HG03439 (cell line): Measurements from ENCODE around the gene MTIF3.

ENCODE experiments used
- ATAC-seq: cut with Tn5 transposase; IDR thresholded peaks from one replicate; pipeline ENCODE4 v1.9.1; 2021; ENCODE audit warnings: mild to moderate bottlenecking, moderate library complexity; ENCODE audit not compliant: unreplicated experiment

Gene MTIF3, protein sequence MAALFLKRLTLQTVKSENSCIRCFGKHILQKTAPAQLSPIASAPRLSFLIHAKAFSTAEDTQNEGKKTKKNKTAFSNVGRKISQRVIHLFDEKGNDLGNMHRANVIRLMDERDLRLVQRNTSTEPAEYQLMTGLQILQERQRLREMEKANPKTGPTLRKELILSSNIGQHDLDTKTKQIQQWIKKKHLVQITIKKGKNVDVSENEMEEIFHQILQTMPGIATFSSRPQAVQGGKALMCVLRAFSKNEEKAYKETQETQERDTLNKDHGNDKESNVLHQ

DNA sequence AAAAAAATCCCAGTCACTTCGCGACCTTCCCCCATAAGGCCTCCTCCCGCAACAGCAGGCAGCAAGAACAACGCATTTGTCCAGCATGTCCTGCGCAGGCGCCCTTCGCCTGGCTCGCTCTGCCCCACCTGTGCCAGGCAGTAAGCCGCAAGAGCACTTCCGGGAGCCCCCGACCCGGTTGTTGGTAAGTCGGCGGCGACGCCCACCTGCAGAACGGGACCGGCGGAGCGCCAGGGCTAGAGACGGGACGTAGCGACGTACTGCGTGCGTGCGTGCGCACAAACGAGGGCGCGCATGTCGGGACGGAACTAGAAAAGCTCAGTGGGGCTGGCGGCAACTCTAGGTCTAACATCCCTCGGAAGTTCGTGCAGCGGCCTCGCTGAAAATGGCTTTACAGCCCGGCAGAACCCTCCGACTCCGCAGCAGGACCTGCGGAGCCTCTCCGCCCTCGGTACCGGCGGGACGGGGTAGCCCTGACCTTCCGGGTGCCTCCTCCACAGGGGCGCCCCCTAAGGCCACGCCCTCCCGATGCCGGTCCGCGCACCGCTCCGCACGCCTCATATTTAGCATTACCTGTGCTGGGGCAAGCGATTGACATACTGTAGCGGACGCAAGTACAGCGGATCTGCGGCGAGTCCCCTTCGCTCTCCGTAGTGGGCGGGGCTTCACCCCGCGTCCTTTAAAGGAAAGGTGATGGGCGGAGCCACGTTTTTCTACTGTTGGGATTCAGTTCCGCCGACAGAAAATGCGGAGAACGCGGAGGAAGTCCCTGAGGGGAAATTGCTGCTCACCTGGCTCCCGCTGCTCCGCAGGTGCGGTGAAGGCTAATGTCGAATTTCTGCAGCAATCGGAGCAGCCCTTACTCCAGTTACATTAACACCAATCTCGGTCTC is at the start of gene MTIF3:
Gene MTIF3 (minus strand): TSS at position 629 of the 893 bp plus-strand sequence. CDS start 10,116 bp downstream, outside the sequence.
- peak; percentile 89 for ATAC-seq

GRCh38 chr13:27497563-27498230 is 47.3 kb upstream of the MTIF3 start:
- ATAC-seq = no peak

DNA sequence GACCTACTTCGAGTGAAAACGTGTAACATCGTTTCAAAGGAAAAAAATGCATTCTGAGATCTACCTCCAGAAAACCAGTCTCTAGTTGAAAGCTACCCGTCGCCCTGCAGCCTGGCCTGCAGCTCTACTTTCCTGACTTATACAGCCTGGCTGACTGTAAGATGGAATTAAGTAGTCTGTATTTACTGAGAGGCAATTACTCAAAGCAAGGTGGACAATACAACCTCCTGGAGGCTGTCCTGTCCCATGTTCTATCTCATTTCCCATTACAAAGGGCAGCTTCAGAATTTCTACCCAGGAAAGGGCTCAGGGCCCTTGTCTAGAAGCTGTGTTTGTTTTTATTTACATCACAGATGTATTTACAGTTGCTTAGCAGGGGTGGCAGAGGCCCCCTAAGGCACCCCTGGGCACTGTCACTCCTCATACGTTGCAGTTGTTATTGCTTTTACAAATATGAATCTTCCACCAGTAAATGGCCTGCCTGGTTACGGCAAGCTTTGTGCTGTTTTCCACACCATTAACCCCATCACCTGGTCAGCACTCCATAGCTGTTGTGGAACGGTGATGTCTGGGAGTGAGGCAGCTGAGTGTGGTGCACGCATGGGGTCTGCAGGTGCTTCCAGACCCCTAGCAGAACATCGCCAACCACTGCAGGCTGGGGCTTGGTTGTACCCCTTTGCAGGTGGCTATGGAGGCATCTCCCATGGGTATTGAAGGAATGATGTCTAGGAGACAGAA is 46.3 kb upstream of the MTIF3 start:
- no peak for ATAC-seq

DNA sequence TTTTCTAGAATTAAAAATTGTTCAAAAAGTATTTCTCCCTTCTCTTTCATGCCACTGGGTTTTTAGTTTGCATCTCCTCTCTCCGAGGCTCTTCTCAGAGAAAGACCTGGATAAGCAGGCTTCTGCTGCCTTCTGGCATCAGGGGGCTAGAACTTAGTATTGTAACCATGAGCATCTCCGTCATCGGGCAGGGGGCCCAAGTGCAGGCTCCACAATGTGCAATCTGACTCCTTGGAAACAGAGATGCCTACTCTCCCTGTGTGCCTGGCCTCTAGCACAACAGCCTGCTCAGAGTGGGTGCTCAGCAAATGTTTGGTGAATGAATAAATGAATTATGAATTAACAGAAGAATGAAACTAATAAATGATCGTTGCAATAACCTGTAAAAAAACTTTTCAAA is 45.6 kb upstream of the MTIF3 start:
- ATAC-seq = no peak

- ATAC-seq = no peak
These were observed 45.2 kb upstream of the MTIF3 start for GRCh38 chr13:27495551-27495950.

DNA sequence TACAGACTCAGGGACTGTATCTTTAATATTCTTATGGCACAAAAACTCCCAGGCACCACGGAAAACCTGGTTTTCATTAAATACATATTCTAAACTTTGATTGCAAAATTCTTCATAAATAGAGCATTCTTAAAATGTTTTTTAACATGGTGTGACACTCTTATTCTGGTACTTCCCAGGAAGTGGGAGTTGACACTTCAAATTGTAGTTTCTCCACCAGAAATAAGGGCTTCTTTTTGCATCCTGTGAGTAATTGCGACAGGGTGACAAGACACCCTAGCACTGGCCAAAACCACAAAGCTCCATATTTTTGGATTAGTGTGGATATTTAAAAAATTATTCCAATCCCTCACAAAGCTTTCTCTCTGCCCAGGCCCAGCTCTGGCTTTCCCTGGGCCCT is 43.6 kb upstream of the MTIF3 start:
- no peak for ATAC-seq

GRCh38 chr13:27489456-27489855 is 39.1 kb upstream of the MTIF3 start:
- ATAC-seq = no peak

GRCh38 chr13:27487776-27488175 is 37.4 kb upstream of the MTIF3 start:
- ATAC-seq = no peak

DNA sequence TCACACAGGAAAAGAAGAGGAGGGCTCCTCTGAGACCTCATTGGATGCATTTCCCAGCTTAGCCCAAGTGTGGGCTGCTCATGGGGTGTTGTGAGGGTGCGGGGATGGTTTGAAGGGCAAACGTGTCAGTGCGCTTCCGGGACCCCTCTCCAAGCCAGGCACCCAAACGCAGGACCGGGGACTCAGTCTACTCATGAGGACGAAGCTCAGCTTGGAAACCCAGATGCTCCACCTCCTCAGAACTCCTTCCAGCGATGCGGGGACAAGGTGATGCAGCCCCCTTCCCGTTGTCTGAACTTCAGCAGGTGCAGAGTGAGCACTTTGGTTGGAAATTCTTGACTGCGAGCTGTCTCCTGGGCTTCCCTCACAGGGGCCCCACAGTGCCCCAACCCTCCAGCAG is 33.1 kb upstream of the MTIF3 start:
- no peak for ATAC-seq

- ATAC-seq = peak; percentile 79
These were observed 32.6 kb upstream of the MTIF3 start for GRCh38 chr13:27482983-27483382.

- no peak for ATAC-seq
These were observed 31.4 kb upstream of the MTIF3 start for GRCh38 chr13:27481766-27482165.

DNA sequence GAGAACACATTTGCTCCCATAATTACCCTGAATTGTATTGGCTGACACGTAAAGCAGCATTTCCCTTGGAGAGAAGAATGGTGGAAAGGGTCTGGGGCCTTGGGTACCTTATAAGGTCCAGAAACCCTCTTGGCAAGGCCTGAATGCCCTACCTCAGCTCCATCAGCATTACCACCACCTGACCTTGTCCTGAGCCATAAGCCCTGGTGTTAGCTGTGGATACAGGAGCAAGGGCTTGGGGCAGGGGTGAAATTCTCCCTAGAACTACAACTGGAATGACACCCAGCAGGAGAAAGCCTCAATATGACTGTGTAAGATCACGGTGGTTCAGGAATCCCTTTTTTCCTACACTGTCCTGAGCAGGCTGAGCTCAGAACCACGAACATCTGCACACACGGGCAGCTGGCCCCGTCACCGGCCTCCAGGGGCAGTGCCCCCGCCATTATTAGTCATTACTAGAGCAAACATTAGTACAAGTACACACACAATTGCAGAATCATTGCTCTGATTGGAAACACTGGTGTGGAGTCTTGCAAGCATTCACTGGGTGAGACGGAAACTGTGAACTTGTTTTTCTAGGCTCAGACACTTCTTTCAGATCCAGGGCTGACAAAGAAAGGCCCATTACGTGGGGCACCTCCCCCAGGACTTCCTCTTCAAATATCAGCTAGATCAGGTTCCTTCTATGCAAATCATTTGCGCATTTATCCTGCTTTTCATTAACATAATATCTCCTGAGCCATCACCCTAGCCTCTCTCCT is 26.8 kb upstream of the MTIF3 start:
- peak; percentile 68 for ATAC-seq

DNA sequence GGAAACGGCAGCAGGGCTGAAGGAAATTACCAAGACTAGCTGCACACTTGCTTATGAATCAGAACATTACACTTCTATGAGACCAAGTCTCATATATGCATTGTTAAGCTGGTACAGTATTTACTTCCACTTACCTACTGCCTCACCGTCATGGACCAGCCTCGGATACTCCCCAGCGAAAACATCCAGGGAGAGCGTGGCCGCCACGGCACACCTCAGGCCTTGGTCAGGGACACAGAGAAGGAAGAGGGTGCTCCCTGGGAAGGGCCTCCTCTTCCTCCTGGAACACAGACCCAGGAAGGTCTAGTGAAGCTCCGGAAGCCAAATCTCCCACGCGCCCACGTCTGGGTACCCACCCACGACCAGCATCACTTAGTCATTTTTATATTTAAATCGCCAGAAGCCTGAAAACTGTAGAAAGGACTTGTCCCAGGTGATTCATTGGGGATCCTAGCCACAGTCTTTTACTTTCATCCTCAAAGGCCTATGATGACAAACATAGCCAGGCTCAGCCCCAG is 24.4 kb upstream of the MTIF3 start:
- ATAC-seq = no peak

DNA sequence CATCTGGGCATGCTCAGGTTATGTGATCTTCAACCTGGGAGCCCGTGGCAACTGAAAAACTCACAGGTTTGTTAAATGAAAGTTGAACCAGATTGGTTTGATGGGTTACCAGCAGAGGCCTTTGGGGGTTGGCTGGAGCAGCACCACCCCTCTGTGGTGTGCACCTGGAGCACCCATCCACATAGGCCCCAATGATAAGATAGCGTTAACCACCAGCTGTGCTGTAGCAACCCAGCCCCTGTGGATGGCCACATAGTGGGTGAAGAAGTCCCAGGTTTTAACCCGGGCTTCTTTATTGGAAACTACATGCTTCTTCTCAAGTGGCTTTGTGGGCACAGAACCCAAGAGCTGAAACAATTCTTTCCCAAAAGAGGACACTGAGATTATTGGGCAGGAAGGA is 22.6 kb upstream of the MTIF3 start:
- no peak for ATAC-seq

DNA sequence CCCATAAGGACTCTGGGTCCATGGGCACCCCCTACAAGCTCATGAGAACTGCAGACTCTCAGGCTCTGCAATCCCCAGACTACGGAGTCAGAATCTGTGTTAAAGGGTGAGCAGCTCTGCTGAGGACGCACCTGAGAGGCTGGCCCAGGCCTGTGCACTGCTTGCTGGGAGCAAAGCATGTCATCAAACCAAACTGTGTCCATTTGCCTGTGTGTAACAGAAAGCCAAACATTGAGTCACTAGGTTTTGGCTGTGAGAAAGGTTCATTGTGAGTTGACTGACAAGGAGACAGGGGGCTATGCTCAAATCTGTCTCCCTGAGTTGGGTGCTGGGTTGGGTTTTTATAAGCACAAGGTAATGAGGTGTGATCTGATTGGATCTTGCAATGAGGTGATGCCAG is 22.1 kb upstream of the MTIF3 start:
- ATAC-seq = no peak

- no peak for ATAC-seq
These were observed 19.9 kb upstream of the MTIF3 start for GRCh38 chr13:27470075-27470820.

DNA sequence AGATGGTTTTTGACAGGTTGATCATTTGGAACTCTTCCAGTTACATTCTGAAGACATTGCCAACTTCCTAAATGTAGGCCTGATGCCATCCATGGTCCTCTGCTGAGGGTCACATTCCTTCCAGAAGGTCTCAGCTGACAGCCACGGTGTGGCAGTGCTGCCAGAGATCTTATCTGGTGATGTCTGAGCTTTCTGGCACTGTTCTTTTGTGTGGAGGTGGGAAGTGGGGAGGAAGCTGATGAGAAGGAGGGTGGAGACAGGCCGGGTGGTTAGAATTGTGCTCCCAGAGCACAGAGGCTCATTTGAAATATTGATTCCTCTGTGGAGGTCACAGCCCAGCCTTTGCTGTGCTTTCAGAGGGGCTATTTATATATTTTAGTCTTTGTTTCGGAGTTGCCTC is 16.1 kb upstream of the MTIF3 start:
- no peak for ATAC-seq

DNA sequence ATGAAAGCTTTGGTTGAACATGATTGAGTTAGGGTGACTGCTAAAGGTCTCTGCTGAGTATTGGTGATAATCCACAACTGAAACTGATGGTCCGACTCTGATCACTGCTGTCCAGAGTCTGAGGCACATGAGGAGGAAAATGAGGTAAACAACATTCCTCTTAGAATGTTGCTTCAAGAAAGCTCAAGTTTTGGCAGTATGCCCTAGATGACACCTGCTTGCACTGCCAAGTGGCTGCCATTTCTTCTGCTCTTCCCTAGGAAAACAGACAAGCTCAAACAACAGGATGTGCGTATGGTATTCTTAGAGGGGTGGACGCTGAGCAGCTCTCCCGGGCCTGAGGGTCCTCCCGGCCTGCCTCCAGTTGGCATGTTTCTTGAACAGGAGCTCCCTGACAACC is 15.2 kb upstream of the MTIF3 start:
- ATAC-seq = no peak

DNA sequence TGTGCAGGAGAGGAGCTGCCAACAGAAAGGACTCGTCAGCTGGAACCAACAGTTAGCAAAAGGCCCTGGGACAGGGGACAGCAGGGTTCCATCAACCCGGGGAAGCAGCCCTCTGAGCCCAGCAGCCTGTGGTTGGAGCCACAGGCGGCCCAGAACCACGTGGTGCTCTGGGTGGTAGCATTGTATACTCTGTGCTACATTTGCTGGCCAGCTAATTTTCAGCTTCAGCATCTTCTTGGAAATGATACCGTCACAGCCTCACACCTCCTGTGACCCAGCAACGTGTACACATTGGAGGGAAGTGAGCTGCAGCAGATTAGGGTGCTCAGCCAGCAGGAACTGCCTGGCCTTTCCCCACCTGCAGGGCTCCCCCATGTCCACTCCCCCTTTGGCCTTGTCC is 13.1 kb upstream of the MTIF3 start:
- ATAC-seq = no peak
